DMS153 treated with DMSO at 0.1 percent for 48 hours (cell line): ENCODE measurements around the gene PHF3.
"Not testable (repeated sequence)": the region's sequence is repeated elsewhere in the genome, so short reads cannot be mapped to it uniquely, and the experiment has no call there.

Source experiments
- DNase-seq: peaks from one replicate; lab custom pipeline; 2025; ENCODE audit not compliant: unreplicated experiment; lab: John Stamatoyannopoulos, UW

The PHF3 gene

DNA sequence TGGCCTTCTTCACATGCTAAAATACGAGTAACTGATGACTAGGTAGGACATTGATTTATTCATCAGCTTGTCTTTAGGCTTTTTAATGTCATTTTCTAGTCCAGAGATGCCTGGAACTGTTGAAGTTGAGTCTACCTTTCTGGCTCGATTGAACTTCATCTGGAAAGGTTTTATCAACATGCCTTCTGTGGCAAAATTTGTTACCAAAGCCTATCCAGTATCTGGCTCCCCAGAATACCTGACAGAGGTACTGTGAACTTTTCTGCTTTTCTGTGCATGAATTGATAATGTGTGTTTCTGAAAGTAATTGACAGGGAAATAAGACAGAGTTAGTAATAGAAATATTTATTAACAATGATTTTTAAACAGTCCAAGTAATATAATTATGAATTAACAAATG is 71.0 kb downstream of the PHF3 start:
- no peak for DNase-seq

DNA sequence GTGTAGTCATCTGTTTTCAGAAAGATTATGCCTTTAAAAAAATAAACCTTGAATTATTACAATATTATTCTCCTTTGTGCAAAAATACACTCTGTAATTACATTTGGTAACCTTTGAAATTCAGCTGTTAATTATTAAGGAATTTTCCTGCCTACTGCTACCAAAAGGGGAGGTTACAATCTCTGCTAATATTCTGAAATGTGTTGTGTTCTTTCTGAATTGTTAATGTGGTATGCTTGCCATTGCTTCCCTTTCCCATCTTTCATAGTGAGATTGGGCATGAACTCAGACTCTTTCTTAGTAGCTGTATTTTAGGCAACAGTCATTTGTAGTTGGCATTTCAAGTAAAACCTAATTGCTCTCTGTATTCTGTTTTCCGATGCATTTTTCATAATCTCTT is 73.0 kb downstream of the PHF3 start:
- no peak for DNase-seq

DNA sequence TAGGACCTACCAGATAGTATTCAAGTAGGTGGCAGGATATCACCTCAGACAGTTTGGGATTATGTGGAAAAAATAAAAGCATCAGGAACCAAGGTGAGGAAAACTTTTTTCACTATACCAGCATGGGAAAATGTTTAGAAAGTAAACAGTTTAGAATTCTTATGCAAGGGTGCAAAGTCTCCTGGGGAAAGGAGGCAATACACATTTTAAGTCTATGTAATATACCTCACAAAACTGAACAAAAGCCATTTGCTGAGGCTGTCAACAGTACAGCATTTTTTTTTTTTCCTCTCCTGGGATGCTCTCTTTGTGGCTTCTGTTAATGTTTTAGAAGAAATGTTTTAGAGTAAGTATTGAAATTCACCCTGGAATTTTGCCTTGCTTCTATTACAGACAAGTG is 73.5 kb downstream of the PHF3 start:
- DNase-seq = no peak

DNA sequence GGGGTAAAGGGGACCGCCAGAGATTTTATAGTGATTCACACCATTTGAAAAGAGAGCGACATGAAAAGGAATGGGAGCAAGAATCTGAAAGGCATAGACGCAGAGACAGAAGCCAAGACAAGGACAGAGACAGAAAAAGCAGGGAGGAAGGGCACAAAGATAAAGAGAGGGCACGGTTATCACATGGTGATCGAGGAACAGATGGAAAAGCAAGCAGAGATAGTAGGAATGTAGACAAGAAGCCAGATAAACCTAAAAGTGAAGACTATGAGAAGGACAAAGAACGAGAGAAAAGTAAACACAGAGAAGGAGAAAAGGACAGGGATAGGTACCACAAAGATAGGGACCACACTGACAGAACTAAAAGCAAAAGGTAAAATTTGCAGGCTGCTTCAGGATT is 77.7 kb downstream of the PHF3 start:
- DNase-seq = no peak

DNA sequence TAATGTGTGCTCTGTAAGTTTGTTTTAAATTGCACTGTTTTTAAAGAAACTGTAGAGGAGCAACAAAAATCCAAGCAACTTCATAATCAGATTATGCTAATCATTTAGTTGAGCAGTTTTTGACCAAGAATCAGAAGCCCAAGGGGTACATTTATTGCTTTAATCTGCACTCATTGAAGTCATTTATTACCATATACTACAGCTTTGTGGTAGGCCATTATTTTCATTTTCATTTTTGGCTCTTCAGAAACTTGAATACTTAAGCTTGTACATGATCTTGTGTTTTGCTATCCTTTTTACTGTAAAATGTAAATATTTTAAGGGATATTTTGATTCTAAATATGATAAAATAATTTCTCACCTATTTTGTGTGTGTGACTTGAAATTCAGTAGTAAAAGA is 78.5 kb downstream of the PHF3 start:
- DNase-seq = no peak

DNA sequence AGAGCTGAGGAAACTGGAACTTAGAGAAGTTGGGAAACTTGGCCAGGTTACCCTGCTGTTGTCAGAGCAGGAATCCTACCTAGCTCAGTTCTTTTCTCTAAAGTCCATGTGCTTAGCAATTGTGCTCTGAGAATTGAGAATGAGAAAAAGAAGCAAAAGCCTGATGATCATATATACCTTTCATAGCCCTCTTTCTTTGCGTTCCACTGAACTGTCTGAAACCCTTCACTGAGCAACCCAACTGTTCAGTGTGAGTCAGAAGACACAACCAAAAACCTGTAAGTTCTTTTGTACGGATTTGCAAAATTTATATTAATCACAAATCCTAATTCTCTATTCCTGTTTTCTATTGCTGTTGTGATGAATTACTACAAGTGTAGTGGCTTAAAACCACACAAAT is 80.6 kb downstream of the PHF3 start:
- no peak for DNase-seq

DNA sequence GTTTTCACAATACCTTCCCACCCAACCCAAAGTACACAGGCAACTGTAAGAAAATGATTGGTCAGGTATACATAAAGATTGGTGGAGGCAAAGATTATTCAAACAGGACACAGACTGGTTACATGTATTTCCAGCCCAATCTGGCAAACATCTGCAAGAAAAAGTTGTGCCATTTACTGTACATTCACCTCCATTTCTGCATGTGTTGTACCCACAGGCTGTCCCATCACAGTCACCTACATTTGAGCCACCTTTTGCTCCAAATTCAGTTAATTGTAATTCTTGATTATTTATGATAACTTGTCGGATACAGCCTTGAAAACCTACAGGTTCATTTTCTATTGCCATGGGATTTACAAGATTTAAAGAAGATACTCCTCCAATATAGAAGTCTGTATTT is 85.6 kb downstream of the PHF3 start:
- no peak for DNase-seq

DNA sequence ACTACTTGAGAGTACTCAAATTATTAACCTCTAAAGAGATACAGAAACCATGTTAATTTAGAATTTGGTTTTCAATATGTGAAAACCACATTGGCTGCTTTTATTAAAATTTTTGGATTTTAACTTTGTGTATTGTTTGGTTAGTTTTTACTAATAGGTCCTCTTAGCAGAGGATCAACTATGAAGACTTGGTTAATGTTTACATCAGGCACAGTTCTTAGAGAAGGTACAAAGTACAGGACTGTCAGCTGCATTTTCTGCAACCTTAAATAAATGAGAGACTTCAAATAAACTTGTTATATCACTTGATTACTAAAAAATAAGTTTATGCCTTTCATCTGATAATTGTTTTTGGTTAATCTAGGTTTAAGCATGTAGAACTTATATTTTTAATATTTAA is 89.1 kb downstream of the PHF3 start:
- DNase-seq = no peak

DNA sequence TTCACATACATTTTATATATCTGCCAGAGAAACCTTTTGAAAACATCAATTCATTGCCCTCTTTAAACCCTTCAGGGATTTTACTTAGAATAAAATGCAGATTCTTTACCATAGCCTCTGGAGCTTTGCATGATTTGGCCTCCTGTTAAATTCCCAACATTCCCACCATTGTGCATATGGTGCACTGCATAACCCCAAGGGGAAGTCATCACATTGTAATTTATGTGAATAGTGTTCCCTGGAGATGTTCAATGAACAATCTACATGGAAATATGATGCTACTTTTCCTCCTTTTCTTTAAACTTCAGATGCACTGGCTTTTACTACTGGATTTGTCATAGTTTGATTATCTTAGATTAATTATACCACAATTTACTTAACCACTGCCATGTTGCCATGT is 94.7 kb downstream of the PHF3 start:
- DNase-seq = no peak

DNA sequence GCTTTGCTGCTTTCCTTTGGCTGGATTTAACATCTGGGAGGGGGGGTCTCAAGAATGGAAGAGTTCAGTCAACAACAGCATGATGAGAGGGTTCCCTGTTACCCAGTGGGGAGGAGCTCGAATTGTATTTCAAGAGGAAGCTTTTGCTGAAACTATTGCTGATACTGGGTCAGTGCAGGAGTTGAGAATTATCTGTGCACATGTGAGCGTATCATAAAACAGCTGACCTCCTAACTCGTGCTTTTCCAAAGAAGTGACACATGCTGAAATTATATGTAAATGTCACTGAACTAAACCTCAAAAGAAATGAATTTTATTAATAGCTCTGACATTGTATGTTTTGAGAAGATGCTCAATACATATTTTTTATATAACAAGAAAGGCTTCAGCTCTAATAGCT is 96.3 kb downstream of the PHF3 start:
- no peak for DNase-seq

DNA sequence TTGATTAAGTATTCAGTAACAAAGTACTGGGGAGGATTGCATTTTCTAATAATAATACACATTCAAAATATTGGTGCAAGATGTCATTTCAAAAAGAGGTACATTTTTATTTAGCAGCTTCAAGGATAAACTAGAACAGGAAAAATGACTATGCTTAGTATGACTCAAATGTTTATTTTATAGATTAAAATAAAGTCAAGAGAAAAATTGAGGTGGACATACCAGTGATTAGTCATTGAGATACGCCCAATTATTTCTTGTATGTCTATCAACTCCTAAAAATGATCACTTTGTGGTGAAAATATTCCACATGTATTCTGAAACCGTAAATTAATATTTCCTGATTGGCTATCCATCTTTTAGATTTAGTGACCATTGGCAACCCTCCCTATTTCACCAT is 96.7 kb downstream of the PHF3 start:
- DNase-seq = no peak

DNA sequence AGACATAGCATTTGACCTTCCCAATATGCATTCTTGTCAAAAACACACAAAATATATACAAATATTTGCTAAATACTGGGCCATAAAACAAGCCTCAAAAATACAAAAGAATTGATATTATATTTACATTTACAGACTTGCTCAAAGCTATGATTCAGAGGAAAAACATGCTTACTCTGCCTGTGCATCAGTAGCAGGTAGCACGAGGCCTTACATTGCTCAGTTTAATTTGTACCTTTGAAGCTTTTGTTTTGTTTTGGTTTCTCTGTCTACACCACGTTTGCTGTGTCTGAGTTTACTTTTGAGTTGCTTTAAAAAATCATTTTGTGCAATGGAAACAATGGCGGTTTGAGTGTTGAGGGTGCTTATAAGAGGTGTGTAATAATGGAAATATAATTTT is 99.3 kb downstream of the PHF3 start:
- no peak for DNase-seq

DNA sequence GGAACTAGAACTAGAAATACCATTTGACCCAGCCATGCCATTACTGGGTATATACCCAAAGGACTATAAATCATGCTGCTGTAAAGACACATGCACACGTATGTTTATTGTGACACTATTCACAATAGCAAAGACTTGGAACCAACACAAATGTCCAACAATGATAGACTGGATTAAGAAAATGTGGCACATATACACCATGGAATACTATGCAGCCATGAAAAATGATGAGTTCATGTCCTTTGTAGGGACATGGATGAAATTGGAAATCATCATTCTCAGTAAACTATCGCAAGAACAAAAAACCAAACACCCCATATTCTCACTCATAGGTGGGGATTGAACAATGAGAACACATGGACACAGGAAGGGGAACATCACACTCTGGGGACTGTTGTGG is 102.6 kb downstream of the PHF3 start:
- not testable (repeated sequence) for DNase-seq

DNA sequence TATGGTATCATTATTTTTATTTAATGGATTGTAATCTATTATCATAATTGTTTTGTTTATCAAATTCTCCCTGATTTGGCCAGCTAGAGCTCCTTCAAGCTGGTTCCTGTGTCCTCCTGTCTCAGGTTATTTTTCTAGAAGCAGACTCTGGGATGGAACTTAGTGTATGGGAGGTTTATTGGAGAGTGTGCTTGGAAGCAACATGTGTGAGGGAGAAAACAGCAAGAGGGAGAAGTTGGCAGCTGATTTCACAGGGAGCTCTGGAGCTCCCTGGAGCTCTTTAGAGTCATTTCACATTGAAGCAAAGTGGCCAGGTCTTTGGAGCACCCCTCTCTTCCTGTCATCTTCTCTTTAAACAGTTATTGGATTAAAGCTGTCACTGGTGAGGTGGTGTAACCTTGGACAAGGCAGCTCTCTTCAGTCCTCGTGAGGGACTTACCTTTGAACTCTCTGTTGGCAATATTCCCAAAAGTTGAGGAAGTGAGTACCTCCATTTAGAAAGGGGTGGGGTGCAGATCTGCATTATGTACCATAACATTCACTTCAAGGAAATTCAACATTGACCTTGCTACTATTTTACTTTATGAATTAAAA is 103.6 kb downstream of the PHF3 start:
- no peak for DNase-seq

DNA sequence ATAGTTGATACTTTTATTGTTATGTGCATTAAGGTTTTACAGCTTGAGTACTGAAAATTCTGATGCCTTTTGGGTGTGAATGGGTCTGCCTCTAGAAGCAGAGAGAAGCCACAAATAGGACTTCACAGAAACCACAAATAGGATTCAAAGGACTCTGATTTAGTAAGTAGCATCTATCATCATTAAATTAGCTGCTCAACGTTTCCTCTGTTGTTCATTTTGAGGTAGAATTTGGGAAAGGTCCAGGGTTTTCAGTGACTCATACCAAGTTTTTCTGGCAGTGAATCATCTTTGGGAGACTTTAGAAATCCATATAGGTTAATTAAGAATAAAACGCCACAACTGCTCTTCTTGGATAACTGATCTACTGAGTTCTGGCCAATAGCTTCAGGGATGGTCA is 105.1 kb downstream of the PHF3 start:
- DNase-seq = no peak

DNA sequence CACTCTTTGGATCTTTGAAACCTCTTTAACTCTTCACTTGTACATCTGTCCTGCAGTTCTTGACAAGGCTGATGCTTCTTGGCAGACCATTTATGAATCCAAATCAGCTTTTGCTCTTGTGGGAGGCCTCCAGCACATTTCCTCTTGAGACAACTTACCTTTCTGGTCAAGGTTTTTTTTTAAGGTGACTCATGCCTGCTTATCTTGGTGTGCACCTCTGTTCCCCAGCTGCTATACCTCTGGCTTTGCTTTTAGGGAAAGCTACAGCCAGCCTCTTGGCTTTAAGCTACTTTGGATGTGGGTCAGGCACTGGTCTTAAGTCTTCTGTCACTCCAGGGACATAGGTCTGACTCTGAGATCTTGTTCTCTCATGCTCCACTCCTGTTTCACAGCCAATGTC is 106.5 kb downstream of the PHF3 start:
- no peak for DNase-seq

DNA sequence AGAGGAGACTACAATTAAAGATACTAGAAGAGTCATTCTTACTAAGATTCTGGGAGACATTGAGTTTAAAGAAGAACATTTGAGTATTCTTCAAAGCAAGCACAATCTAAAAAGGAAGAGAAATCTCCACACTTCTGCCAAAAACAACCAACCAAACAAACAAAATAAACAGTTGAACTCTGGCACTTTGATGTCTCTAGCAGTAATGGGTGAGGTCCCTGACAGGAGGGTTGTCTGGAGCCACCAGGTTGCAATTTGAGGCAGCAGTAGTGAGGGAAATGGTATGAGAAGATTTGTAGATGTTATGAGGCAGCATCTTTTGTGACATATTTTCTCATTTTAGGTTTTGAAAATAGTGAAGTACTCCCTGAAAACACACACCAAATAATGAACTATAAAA is 108.1 kb downstream of the PHF3 start:
- no peak for DNase-seq

DNA sequence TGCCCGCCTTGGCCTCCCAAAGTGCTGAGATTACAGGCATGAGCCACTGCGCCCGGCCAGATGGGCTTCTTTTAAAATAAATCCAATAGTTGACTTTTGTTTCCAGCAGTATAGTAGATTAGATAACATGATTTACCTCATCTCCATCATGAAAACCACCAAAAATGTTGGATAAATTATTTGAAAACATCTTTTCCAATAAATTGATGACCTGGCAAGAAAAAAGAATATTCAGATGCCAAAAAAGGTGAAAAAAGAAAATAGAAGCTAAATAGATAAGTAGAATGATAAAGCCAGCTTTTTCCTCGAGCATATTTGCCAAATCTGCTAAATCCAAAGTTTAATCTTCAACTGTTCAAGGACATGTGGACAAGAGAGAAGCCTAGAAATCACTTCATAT is 109.2 kb downstream of the PHF3 start:
- DNase-seq = no peak

DNA sequence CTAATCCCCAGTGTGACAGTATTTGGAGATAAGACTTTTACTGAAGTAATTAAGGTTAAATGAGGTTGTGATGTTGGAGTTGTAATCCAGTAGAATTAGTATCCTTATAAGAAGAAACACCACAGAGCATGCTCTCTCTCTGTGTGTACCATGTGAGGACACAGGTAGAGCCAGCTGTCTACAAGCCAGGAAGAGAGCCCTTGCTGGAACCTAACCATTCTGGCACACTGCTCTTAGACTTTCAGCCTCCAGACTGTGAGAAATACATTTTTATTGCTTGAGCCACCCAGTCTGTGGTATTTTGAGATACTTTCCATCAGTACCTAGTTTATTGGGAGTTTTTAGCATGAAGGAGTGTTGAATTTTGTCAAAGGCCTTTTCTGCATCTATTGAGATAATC is 110.2 kb downstream of the PHF3 start:
- DNase-seq = no peak

DNA sequence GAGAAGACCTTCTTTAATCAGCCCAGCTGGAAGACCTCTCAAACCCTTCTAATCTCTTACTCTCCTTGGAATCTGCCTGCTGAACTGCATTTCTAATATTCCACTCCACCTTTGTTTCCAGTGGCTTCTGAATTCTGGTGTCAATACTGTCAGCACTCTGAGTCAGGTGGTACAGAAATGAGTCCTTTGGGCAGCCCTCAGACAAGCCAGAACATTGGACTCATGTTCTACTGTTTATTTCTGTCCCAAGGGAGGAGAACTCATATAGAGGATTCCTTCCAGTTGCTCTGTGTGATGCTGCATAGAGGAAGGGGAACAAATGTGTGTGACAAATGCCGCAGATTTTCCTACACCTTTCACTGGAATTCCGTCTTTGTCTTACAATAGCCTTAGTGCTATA is 114.8 kb downstream of the PHF3 start:
- DNase-seq = no peak

DNA sequence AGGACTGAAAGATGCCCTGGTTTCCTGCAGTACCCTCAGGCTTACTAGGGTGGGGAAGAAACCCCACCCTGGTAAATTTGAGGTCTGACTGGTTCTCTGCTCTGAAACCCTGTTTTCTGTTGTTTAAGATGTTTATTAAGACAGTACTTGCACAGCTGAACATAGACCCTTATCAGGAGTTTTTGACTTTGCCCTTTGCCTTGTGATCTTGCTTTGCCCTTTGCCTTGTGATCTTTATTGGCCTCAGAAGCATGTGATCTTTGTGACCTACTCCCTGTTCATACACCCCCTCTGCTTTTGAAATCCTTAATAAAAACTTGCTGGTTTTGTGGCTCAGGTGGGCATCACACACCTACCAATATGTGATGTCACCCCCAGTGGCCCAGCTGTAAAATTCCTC is 121.7 kb downstream of the PHF3 start:
- DNase-seq = not testable (repeated sequence)

DNA sequence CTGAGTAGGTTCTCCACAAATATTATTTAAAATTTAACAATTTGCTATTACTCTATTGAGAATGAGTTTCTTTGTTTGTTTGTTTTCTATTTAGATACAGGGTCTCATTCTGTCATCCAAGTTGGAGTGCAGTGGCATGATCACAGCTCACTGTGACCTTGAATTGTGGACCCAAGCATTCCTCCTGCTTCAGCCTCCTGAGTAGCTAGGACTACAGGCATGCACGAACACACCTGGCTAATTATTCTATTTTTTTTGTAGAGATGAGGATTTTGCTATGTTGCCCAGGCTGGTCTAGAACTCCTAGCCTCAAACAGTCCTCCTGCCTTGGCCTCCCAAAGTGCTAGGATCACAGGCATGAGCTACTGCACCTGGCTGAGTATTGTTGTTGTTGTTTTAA is 122.2 kb downstream of the PHF3 start:
- DNase-seq = no peak

DNA sequence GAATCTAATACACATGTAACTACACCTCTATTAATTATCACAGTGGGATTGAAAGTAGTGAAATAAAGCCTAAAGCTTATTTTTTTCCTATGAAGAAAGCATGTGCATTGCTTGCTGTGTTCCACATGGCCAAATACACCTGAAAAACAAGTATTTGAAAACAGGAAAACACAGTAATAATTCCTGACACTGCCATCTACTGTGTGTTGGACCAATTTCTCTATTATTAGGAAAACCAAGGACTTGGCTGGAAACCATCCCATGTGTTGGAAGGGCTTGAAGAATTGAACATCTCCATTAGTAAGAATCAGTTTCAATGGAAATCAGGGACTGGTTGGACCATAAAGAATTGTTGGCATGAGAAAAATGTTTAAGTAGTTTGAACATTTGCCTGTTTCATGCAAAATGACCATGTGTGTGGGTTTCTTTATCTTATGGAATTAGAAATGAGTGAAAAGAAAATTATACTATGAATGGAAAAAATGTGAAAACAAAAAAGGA is 124.1 kb downstream of the PHF3 start:
- no peak for DNase-seq

DNA sequence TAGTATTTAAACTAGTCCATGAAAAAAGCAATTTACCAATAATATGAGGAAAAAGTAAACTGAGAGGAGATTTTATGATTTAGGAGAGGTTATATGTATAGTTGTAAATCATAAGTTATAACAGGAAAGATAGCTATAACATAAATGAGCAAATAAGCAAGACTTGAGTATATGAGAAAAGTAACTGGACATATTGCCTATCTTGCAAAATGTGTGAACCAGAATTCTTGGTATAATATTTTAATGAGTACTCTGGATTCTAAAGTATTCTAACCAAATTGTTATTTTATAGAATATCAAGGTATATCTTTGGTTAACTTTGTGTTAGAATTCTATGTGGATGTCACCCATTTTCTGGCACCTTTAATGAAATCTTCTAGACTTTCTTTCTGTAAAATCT is 124.6 kb downstream of the PHF3 start:
- DNase-seq = no peak
